Stimulated activated CD4-positive, alpha-beta T cell treated with anti-CD3 and anti-CD28 coated beads, Interleukin-1b, Interleukin-23, amount 100 ng/mL, for 1 hour (primary cell): ENCODE data around the gene KIRREL2.
"Not testable (repeated sequence)": the region's sequence is repeated elsewhere in the genome, so short reads cannot be mapped to it uniquely, and the experiment has no call there.

ENCODE experiments used
- DNase-seq, 2 donors: peaks; one replicate each; pipeline ENCODE4 v3.0.0-alpha.2; 2020; ENCODE audit warnings: low read depth in 2 of 2

Gene KIRREL2

DNA sequence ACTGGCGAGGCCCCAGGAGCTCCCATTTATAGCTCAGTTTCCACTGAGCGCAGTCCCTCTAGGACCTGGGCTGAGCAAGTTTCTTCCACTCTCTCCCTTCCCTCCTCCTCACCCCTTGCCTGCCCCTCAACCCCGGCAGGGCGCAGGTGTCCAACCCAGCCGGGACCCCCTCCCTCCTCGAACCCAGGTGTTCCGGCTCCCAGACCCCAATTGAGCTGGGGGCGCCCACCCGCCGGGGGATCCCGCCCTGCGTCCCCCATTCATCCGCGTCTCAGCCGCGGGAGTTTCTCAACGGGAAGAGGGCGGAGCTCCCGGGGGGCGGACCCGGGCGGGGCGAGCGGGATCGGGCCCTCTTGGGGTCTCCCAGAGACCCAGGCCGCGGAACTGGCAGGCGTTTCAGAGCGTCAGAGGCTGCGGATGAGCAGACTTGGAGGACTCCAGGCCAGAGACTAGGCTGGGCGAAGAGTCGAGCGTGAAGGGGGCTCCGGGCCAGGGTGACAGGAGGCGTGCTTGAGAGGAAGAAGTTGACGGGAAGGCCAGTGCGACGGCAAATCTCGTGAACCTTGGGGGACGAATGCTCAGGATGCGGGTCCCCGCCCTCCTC lies at the start of gene KIRREL2:
KIRREL2 (plus strand) TSS at position 366 of the 604 bp plus-strand sequence; CDS start at position 575, 209 bp downstream.
- DNase-seq, result peak in 1 of 2 donors; percentile 12

DNA sequence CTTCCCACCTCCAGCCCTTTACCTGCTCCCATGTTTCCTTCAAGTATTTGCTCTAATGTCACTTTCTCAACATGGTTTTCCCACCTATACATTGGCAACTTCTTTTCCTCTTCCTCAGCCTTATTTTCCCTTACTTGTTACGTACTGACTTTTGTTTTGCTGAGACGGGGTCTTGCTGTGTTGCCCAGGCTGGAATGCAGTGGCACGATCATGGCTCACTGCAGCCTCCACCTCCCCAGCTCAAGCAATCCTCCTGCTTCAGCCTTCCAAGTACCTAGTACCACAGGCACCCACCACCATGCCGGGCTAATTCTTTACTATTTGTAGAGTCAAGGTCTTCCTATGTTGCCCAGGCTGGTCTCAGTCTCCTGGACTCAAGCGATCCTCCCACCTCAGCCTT lies 49.1 kb upstream of the KIRREL2 start:
- no peak for DNase-seq

DNA sequence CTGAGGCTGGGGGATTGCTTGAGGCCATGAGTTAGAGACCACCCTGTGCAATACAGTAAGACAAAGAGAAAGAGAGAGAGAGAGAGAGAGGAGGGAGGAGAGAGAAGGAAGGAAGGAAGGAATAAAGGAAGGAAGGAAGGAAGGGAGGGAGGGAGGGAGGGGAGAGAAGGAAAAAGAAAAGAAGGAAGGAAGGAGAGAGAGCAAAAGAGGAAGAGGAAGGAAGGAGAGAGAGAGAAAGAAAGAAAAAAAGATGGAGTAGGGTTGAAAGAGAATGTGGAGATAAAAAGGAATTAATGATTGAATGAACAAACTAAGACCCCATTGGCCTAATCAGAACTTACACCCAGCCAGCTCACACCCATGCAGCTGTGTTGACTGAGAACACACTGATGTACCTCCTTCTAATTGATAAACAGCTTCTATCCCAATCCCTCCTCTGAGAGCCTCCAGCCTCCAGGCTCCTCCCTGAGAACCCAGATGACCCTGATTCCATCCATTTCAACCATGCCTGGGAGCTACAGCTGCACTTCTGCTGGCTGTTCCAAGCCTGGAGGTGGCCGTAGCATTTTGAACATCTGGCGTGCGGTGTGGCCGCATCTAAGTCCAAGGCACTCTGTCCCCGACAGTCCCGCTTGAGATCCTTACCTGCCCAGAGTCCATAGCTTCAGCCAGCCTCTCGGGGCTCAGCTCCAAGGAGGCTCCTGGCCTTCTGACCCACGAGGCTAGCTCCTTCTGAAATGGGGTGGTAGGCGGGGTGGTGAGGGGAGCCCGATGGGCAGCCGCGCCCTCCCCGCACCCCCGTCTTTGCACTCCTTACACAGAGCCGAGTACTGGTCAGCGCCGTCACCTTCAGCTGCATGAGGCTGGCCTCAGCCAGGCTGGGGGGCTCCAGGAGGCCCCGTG lies 45.1 kb upstream of the KIRREL2 start:
- DNase-seq, result no peak

DNA sequence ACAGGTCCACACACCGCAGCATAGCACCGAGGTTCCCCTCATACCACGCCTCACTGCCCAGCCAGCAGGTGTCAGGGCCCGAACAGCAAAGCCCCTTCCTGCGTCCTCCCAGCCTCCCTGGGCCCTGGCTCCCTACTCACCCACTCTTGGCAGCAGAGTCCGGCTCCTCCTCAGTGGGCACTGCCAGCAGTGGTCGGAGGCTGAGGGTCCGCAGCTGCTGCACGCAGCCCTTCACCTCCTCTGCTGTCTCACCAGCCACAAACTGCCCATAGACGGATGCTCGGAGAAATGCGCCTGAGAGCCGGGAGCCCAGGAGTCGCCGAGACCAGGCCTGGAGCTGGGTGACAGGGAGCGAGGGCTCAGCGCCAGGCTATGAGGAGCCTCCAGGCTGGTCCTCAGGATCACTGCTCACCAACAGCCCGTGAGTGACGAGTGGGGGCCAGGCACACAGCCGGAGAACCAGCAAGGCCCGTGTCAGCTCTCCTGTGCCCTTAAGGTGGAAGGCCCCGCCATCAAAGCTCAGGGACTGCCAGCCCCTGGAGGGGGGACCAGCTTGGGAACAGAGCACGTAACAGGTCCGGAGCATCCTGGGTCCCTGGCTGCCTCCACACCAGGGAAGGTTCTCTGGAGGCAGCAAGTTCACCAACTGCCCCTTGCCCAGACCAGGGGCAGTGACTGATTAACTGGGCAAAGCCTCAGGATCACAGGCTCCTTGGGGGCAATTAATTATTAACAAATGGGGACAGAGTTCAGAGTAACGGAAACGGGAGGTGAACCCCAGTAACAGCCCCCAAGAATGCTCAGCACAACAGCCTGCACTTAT lies 44.3 kb upstream of the KIRREL2 start, which contains the start of gene PRODH2:
PRODH2 (minus strand) TSS at position 626 of the 823 bp plus-strand sequence; CDS start at position 586, 40 bp downstream.
- no peak for DNase-seq

DNA sequence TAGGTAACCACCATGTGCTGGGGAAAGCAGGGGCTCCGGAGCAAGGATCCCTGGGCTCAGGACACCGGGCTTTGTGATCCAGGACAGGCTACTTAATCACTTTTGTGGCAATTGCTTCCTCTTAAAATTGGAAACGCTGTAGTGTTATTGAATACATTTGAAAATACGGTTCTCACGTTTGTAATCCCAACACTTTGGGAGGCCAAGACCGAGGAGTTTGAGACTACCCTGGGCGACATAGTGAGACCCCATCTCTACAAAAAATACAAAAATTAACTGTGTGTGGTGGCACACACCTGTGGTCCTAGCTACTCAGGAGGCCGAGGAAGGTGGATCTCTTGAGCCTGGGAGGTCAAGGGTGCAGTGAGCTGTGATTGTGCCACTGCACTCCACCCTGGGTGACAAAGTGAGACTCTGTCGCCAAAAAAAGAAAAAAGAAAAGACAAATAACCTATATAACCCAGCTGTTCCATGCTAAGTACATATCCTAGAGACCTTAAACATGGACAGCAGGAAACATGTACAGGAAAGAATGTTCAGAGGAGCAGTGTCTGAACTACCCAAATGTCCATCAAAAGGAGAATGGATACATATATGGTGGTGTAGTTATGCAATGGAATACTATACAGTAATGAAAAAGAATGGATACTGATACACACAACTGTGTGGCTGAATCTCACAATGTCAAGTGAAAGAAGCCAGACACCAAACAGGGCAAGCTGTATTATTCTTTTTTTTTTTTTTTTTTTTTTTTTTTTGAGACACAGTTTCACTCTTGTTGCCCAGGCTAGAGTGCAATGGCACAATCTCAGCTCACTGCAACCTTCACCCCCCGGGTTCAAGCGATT lies 43.4 kb upstream of the KIRREL2 start:
- no peak for DNase-seq

DNA sequence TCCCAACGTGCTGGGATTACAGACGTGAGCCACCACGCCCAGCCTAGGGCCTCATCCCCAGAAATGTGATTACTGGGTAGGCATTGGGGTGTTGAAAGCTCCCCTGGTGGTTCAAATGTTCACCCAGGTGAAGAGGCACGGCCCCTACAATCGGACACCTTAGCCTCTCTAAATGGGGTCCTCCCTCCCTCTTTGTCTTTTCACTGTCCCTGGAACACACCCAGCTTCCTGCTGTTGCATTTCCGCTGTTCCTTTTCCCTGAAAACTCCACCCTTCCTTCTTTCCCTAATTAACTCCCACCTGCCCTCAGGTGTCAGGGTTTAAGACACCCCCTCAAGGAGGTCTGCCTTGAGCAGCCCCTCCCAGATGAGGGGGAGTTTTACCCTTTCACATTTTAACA lies 40.4 kb upstream of the KIRREL2 start:
- DNase-seq, result no peak

DNA sequence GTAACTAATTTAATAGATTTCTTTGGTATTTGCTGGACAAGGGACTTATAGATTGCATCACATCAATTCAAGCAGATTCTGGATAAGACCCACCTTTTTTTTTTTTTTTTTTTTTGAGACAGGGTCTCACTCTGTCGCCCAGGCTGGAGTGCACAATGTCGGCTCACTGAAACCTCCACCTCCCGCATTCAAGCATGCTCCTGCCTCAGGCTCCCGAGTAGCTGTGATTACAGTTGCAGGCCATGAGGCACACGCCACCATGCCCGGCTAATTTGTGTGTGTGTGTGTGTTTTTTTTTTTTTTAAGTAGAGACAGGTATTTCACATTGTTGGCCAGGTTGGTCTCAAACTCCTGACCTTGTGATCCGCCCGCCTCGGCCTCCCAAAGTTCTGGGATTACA lies 39.9 kb upstream of the KIRREL2 start:
- no peak for DNase-seq

DNA sequence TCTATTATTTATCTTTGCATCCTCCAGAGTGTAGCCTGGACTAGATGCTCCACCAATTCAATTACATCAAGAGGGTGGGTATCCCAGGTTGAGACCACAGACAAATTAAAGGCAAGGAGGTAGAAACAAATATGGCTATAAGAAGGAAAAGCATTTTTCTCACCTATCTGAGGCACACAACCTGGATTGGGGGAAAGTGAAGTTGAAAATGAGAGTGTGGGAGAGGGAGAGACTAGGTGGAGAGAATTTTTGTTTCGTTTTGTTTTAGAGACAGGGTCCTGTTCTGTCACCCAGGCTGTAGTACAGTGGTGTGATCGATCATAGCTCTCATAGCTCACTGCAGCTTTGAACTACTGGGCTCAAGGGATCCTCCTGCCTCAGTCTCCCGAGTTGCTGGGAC lies 38.3 kb upstream of the KIRREL2 start:
- DNase-seq, result no peak

DNA sequence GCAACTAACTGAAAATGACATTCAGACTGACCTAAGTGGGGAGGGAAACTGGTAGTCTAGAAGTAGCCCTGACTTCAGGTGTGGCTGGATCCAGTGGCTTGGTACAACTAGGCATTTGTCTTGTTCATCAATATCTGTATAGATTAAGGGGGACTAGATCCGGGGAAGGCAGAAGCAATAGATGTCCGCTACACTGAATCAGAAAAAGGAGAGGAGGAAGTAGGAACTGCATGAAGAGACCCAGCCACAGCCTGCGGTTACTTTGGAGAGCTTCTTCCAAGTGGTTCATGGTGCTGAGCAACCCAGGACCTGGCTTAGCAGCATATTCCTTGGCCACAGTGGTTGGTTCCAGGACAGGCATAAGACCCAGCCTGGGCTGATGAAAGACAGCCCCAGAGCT lies 34.1 kb upstream of the KIRREL2 start:
- no peak for DNase-seq

DNA sequence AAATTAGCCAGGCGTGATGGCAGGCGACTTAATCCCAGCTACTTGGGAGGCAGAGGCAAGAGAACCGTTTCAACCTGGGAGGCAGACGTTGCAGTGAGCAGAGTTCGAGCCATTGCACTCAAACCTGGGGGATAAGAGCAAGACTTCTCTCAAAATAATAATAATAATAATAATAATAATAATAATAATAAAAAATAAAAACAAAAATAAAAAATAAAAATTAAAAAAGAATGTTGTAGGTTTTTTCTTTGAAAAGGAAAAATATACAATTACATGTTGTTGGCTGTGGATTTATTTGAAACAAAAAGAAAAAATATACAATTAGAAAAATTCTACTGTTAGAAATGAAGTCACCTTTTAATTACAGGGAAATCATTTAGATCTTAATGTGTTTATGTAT lies 32.6 kb upstream of the KIRREL2 start:
- no peak for DNase-seq

DNA sequence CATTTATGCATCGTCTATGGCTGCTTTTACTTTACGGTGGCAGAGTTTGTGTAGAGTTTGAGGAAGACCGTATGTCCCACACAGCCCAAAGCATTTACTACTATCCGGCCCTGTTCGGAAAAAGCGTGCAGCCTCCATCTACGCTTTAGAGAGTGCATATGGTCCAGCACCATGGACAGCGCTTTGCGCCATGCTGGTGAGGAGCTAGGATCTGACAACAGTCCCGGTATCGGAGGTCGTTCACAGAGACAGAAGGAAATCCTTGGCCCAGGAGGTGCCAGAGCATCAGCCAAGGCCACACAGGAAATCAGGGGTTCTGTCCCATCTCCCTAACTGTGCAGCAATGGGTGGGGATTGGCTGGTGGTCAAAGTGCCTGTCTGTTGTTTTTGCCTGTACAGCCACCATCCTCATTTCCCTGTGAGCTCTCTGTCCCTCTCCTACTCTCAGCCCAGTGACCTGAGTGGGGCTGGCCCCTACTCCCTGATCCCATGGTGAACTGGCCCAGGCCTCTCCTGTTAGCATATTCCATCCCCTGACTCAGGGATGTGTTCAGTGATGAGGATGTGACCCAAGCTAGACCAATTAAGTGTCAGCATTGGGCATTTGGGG lies 27.9 kb upstream of the KIRREL2 start:
- DNase-seq, result peak in 1 of 2 donors; percentile 19

DNA sequence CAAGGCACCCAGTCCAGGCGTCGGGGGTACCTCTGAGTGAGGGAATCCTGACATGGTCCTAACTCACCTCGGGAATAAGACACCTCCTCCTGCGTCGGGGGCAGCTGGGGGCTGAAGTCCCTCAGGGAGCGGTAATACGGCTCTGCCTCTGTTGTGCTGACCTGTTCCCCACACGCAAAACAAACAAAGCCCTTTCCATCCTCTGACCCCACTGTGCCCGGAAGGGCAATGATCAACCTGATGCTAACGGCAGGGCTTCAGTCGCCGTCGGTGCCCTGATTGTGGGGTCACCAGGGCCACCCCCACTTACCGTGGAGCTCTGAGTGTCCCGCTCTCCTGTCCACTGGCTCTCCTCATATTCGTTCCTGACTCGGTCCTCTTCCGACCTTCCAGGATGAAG lies 25.7 kb upstream of the KIRREL2 start:
- no peak for DNase-seq

DNA sequence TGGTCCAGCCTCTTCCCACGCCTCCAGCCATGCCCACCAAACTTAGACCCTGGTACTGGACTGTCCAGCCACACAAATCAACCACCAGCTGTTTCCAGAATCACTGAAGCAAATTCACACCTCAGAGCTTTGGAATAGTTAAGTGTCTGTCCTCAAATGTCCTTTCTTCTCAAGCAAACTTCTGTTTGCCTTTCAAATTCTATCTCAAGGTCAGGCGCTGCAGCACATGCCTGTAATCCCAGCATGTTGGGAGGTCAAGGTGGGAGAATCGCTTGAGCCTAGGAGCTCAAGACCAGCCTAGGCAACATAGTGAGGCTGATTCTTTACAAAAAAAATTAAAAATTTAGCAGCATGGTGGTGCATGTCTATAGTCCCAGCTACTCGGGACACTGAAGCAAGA lies 24.7 kb upstream of the KIRREL2 start:
- no peak for DNase-seq

DNA sequence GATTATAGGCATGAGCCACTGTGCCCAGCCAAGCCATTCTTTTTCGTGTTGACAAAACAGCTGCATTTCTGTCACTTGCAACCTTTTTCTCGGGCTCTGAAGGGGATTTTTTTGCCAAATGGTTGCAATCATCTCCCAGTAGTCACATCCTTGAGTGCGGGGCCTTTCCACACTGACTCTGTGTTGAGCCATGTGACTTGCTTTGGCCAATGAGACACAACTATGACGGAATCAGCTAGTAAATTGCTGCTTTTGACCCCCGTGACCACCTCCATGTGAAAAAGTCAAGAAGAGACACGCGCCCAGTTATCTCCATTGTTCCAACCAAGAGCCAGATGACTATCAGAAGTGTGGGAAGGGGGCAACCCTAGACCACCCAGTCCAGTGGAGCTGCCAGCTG lies 22.7 kb upstream of the KIRREL2 start:
- no peak for DNase-seq

DNA sequence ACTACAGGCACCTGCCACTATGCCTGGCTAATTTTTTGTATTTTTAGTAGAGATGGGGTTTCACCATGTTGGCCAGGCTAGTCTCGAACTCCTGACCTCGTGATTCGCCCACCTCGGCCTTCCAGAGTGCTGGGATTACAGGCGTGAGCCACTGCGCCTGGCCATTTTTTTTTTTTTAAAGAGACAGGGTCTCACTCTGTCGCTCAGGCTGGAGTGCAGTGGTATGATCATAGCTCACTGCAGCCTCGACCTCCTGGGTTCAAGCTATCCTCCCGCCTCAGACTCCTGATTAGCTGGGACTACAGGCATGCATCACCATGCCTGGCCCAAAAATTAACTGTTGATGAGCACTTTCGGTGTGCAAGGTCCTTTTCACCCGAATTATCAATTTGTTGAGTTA lies 20.6 kb upstream of the KIRREL2 start:
- DNase-seq, result not testable (repeated sequence)

DNA sequence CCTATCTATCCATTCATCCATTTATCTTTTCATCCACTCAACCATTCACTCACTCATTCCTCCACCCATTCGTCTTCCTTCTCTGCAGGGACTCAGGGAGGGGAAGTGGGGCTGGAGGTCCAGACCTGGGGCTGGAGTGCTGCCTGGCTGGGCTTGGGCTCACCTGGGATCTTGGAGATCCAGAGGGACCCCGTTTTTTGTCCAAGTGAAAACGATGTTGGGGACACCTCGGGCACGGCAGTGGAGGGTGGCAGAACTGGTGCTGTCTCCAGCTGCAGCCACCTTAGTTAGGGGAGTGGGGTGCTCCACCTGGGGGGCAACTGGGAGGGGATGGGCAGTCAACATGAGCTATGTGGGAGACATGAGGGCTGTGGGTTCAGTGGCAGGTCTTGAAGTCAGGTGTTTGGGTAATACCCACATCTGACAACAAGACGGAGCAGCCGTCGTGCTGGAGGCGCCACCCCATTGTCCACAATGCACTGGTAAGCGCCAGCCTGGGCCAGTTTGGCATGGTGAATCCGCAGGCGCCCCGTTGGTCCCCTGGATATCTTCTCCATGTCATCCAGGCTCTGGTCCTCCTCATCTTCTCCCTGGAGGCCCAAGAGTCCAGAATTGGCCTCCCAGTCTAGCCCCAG lies 14.6 kb upstream of the KIRREL2 start:
- no peak for DNase-seq

DNA sequence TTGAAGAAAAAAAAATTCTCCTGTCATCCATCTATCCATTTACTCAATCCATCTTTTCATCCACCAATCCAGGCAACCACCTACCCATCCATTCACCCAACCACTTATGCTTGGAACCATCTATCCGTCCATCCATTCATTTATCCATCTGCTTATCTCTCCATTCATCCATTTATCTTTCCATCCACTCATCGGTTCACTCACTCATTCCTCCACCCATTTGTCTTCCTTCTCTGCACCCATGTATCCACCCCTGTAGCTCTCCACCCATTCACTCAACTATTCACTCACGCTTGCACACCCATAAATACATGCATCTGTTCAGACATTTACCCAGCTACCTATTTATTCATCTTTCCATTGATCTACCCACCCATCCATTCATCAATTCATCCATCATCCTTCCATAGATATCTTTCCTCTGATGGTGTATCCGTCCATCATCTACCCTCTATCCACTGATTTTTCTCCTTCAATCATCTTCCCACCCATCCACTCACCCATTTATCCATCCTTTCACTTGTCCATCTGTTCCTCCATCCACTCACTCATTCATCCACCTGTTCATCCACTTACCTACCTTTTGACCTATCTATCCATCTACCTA lies 13.9 kb upstream of the KIRREL2 start:
- DNase-seq, result no peak

DNA sequence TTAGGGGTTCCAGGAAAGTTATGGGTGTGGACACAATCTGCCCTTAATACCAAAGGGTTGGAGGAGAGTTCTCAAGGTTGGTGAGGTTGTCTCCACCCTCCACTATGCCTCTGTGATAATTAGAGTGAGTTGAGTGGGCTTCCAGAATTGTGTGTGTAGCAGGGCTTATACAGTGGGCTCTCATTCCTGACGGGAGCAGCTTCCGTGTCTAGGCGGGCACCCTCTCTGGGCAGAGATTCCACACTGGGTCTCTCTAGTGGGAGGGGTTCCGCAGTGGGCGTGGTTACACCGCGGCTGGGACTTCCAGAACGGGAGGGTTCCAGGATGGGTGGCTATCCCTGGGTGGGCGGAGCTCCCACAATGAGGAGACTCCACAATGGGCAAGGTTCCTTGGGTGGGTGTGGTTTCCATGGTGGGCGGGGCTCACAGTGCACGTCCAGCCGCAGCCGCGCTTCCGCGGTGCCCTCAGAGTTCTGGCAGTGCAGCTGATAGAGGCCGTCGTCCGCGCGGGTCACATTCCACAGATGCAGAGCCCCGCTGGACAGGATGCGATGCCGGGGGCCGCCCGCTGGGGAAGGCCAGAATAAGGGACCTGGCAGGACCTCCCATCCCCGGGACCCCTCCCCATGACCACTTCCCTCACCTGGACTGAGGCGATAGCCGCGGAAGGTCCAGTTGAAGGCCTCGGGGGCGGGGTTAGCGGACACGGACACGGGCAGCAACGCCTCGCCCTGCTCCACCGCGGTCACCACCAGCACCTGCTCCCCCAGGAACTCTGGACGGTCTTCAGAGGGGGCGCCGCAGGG lies 12.8 kb upstream of the KIRREL2 start:
- DNase-seq, result no peak
